Right lobe of liver (tissue), 6 donors: ENCODE data around the gene SYNE2. TPM values are rescaled to one million over a fixed set of nuclear protein-coding genes. Genes with fewer than 3 reads are reported as not detected.

Experiments used
- ATAC-seq, 4 donors: fragments of 200-7000 bp; cut with Tn5 transposase; one replicate each; pipeline ENCODE4 v1.9.1; 2020; ENCODE audit warnings: mild to moderate bottlenecking in 4 of 4, moderate library complexity in 4 of 4
- DNase-seq, 3 donors: peaks; one replicate each; pipeline ENCODE4 v3.0.0-alpha.2; 2020
- H3K27ac ChIP-seq, 3 donors: fragments of 200-600 bp; one replicate each; pipeline ENCODE4 v1.8.0; 2022
- H3K27me3 ChIP-seq, 2 donors: fragments of 200-600 bp; one replicate each; pipeline ENCODE4 v1.8.0; 2022
- H3K36me3 ChIP-seq, 4 donors: fragments of 200-600 bp; sonication (generic) in 1 of 4; one replicate each; pipeline versions ENCODE4 v1.5.1 to v1.8.0; 2017 to 2022; ENCODE audit warnings: control low read depth in 1 of 4
- H3K4me1 ChIP-seq, 4 donors: fragments of 200-600 bp; sonication (generic) in 1 of 4; one replicate each; pipeline versions ENCODE4 v1.5.1 to v1.8.0; 2017 to 2022; ENCODE audit warnings: control low read depth in 1 of 4
- H3K4me3 ChIP-seq, 3 donors: fragments of 200-600 bp; one replicate each; pipeline ENCODE4 v1.8.0; 2022
- H3K9me3 ChIP-seq, 4 donors: fragments of 200-600 bp; sonication (generic) in 1 of 4; one replicate each; pipeline versions ENCODE4 v1.5.1 to v1.8.0; 2017 to 2022; ENCODE audit warnings: control low read depth in 1 of 4
- POLR2A ChIP-seq: fragments of 450-650 bp; IDR thresholded peaks from one replicate; pipeline ENCODE4 v1.6.1; 2017; ENCODE audit warnings: antibody characterized with exemption, mild to moderate bottlenecking
- whole genome bisulfite sequencing: methylation state at CpG from one replicate; pipeline ENCODE4 v1.1.6; 2018; ENCODE audit warnings: low coverage, low lambda C conversion rate; ENCODE audit not compliant: insufficient coverage; ENCODE audit errors: missing lambda C conversion rate; 5-methylcytosine and 5-hydroxymethylcytosine counted together
- intact Hi-C, 2 donors: fragments of 100-400 bp; cut with DNase I; formaldehyde crosslinking; loops; one replicate each; pipeline versions ENCODE4 v1.11.2 to v1.14.1; 2022
- total RNA-seq, 6 experiments: library from RNA; depleted of rRNA in 2 of 6; stranded (reverse); fragments of >200 nt in 2 of 6; fragmentation: NEBNext Ultra II Directional in 3 of 6; extraction: Animal tissue kit (Norgen Biotek cat#: 25700) in 3 of 6; gene quantifications; one replicate each; pipeline versions ENCODE4 v1.1.0 to v1.2.4, GENCODE V29; 2016 to 2023
- TF ChIP-seq, protein P1 (sequence below), 4 donors: fragments of 200-600 bp in 3 of 4; fragments of 450-650 bp in 1 of 4; IDR thresholded peaks; one replicate each; pipeline versions ENCODE4 v1.5.1 to v1.8.0; 2016 to 2022; ENCODE audit warnings: antibody characterized with exemption in 4 of 4, mild to moderate bottlenecking in 2 of 4
- donor health status: DM: no; HTN: yes; CAD: no.
- donor health status: DM: no; HTN: no; CAD: no.
- donor health status: DM: no; HTN: no; CAD: no.
- donor health status: DM: no; HTN: yes; CAD: no.
- donor health status: DM: no; HTN: yes; CAD: no.

SYNE2 gene
- total RNA-seq, 6 experiments from 2014 or later: 34.6 to 118 (median 47.8) TPM

DNA sequence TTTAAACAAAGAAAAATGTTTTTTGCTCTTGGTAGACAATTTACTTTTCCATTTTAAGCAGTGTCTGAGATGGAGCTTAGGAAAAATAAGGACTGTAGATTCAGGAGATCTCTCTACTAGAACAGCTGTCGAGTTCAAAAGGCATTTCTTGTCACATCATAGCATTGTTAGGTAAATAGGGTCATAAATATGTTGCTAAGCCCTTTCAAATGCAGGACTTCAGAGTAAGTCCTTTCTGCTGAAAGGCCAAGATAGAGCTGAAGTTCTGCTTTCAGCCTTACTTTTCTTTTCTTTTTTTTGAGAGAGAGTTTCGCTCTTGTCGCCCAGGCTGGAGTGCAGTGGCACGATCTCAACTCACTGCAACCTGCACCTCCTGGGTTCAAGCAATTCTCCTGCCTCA is 98.2 kb downstream of the SYNE2 start:
- 98% methylated on average over 4 of the region's 4 CpGs for WGBS

GRCh38 chr14:63951429-63951828 is 98.6 kb downstream of the SYNE2 start:
- no peak for ATAC-seq
- no peaks in the 10 kb centered on the region for H3K9me3 ChIP-seq

More for the DNA sequence above, 98.2 kb downstream of the SYNE2 start:
- intact Hi-C loops: no loop called here
- DNase-seq (no peak), ATAC-seq (no peak)
- H3K27ac ChIP-seq: no peak overlapping the region
- peaks cover 0 to 7% (median 3%) of the 10 kb centered on the region in 4 donors for H3K36me3 ChIP-seq
- H3K9me3 ChIP-seq: no peaks in the 10 kb centered on the region
- H3K4me3 ChIP-seq: no peak overlapping the region
- TF ChIP-seq, protein P1, sequence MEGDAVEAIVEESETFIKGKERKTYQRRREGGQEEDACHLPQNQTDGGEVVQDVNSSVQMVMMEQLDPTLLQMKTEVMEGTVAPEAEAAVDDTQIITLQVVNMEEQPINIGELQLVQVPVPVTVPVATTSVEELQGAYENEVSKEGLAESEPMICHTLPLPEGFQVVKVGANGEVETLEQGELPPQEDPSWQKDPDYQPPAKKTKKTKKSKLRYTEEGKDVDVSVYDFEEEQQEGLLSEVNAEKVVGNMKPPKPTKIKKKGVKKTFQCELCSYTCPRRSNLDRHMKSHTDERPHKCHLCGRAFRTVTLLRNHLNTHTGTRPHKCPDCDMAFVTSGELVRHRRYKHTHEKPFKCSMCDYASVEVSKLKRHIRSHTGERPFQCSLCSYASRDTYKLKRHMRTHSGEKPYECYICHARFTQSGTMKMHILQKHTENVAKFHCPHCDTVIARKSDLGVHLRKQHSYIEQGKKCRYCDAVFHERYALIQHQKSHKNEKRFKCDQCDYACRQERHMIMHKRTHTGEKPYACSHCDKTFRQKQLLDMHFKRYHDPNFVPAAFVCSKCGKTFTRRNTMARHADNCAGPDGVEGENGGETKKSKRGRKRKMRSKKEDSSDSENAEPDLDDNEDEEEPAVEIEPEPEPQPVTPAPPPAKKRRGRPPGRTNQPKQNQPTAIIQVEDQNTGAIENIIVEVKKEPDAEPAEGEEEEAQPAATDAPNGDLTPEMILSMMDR (IDR thresholded peaks at IDR 0.05): no peak
- no peak for TF ChIP-seq POLR2A
- no peaks in the 10 kb centered on the region for H3K27me3 ChIP-seq
- H3K4me1 ChIP-seq: no peaks in the 10 kb centered on the region

GRCh38 chr14:63952053-63952932 is 99.5 kb downstream of the SYNE2 start:
- H3K9me3 ChIP-seq: no peaks in the 10 kb centered on the region
- intact Hi-C loops: no loop called here
- WGBS: 62% methylated on average over 6 of the region's 6 CpGs
- no peaks in the 10 kb centered on the region for H3K27me3 ChIP-seq
- no peaks in the 10 kb centered on the region for H3K4me1 ChIP-seq
- H3K36me3 ChIP-seq: peaks cover 0 to 7% (median 3%) of the 10 kb centered on the region in 4 donors
- ATAC-seq (peak in 3 of 4 donors; percentile 36 to 57 (median 49)), DNase-seq (no peak)
- no peak for TF ChIP-seq POLR2A
- TF ChIP-seq, protein P1 (IDR thresholded peaks at IDR 0.05): no peak
- H3K4me3 ChIP-seq: no peak overlapping the region
- H3K27ac ChIP-seq: no peak overlapping the region

More at GRCh38 chr14:63951429-63951828, 98.6 kb downstream of the SYNE2 start:
- 100% methylated on average over 4 of the region's 4 CpGs for WGBS
- H3K4me3 ChIP-seq: no peak overlapping the region
- peaks cover 0 to 7% (median 3%) of the 10 kb centered on the region in 4 donors for H3K36me3 ChIP-seq
- no peak overlapping the region for H3K27ac ChIP-seq
- intact Hi-C loops: no loop called here
- no peak for DNase-seq
- H3K27me3 ChIP-seq: no peaks in the 10 kb centered on the region
- H3K4me1 ChIP-seq: no peaks in the 10 kb centered on the region
- TF ChIP-seq, protein P1 (IDR thresholded peaks at IDR 0.05): no peak
- TF ChIP-seq POLR2A: no peak

DNA sequence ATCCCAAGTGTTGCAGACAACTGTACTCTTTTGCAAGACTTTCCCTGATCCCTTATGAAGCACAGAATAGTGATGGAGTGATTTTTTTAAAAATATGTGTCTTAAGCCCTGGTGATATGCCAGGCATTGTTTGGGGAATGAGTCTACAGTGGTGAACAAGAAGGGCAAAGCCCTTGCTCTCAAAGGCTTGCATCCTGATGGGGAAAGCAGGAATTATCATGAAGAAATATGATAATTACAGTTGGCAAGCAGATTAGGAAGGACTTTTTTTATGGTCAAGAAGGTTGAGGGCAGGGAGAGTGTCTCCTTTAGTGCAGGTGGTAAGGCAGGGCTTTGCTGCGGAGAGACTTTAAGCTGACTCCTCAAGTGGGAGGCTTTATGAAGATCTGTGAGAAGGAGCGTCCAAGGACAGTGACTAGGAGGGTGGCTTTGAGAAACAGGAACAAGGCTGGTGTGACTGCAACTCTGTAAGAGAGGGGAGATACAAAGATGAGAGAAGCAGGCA is 100.2 kb downstream of the SYNE2 start:
- H3K27ac ChIP-seq: peak overlapping the region in 2 of 3 donors; percentile 9 to 13
- peaks cover 0 to 7% (median 3%) of the 10 kb centered on the region in 4 donors for H3K36me3 ChIP-seq
- H3K9me3 ChIP-seq: no peaks in the 10 kb centered on the region
- no peak for TF ChIP-seq POLR2A
- TF ChIP-seq, protein P1 (IDR thresholded peaks at IDR 0.05): no peak
- no peak overlapping the region for H3K4me3 ChIP-seq
- H3K4me1 ChIP-seq: no peaks in the 10 kb centered on the region
- H3K27me3 ChIP-seq: no peaks in the 10 kb centered on the region
- ATAC-seq: peak in 1 of 4 donors; percentile 20
- no peak for DNase-seq
- WGBS: 78% methylated on average over 2 of the region's 2 CpGs
- intact Hi-C loops: no loop called here
